Right lobe of liver (tissue), 4 donors: Measurements from ENCODE around the gene CRACDL.

Source experiments
- POLR2A ChIP-seq: fragments of 450-650 bp; IDR thresholded peaks from one replicate; pipeline ENCODE4 v1.6.1; 2017; ENCODE audit warnings: antibody characterized with exemption, mild to moderate bottlenecking
- TF ChIP-seq, protein P1 (sequence below), 4 donors: fragments of 200-600 bp in 3 of 4; fragments of 450-650 bp in 1 of 4; IDR thresholded peaks; one replicate each; pipeline versions ENCODE4 v1.5.1 to v1.8.0; 2016 to 2022; ENCODE audit warnings: antibody characterized with exemption in 4 of 4, mild to moderate bottlenecking in 2 of 4
- donor health status: DM: no; HTN: no; CAD: no.
- donor health status: DM: no; HTN: no; CAD: no.
- donor health status: DM: no; HTN: yes; CAD: no.

DNA sequence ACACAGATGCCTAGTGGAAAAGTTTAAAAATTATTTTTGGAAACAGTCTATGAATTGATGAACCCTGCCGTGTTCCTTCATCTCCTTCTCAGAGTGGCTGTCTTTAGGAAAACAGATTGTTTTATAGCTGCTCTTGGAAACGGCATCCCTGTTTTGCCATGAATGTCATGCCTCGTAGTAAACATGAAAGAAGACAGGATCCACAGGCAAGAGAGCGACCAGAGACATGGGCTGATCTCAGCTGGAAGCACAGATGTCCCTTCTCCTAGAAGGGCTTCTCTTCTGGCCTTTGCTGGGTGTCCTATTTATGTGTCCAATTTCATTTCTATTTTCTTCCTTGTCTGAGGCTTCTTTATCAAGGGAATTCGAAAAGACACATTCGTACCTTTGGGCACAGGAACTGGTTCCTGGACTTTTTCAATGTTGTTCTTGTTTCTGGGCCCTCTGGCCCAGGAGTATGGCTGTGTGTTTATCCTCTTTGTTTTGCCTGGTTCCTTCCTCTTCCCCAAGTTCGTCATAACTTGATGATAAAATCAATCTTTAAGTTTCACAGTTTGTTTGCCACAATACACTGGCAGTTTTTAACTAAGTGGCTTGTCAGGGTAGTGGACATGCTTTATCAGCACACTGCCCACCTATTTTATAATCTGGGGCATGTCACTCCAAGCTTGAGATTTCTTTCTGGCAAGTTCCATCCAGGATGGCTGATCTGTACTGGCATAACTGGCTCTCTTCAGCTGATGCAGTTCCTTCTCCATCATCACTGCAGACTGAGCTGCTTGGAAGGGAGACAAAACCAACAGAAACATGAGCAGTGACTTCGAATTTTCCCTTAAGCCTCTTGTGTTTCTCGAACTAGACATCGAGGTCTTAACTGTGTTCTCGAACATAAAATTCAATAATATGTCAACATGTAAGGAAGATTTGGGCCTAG, 141.9 kb downstream of the CRACDL start:
- TF ChIP-seq, protein P1, sequence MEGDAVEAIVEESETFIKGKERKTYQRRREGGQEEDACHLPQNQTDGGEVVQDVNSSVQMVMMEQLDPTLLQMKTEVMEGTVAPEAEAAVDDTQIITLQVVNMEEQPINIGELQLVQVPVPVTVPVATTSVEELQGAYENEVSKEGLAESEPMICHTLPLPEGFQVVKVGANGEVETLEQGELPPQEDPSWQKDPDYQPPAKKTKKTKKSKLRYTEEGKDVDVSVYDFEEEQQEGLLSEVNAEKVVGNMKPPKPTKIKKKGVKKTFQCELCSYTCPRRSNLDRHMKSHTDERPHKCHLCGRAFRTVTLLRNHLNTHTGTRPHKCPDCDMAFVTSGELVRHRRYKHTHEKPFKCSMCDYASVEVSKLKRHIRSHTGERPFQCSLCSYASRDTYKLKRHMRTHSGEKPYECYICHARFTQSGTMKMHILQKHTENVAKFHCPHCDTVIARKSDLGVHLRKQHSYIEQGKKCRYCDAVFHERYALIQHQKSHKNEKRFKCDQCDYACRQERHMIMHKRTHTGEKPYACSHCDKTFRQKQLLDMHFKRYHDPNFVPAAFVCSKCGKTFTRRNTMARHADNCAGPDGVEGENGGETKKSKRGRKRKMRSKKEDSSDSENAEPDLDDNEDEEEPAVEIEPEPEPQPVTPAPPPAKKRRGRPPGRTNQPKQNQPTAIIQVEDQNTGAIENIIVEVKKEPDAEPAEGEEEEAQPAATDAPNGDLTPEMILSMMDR (IDR thresholded peaks at IDR 0.05): no peak
- TF ChIP-seq POLR2A: no peak
